Measurements from ENCODE around the gene PRRX2.
"Not testable (repeated sequence)": the region's sequence is repeated elsewhere in the genome, so short reads cannot be mapped to it uniquely, and the experiment has no call there.

The PRRX2 gene

GRCh38 chr9:129739432-129739831, 74.0 kb downstream of the PRRX2 start:
- no peak for DNase-seq

GRCh38 chr9:129740174-129740573, 74.7 kb downstream of the PRRX2 start:
- no peak for DNase-seq

- no peak for DNase-seq
Observed at GRCh38 chr9:129740666-129741464, 75.4 kb downstream of the PRRX2 start.

- no peak for DNase-seq
Observed at GRCh38 chr9:129745200-129745599, 79.8 kb downstream of the PRRX2 start.

- DNase-seq: no peak
Observed at GRCh38 chr9:129746092-129746777, 80.8 kb downstream of the PRRX2 start.

- no peak for DNase-seq
Observed at GRCh38 chr9:129748249-129748648, 82.8 kb downstream of the PRRX2 start.

- DNase-seq: not testable (repeated sequence)
Observed at GRCh38 chr9:129749052-129749451, 83.6 kb downstream of the PRRX2 start.

- no peak for DNase-seq
Observed at GRCh38 chr9:129749575-129749974, 84.1 kb downstream of the PRRX2 start.

GRCh38 chr9:129750013-129750638, 84.7 kb downstream of the PRRX2 start:
- DNase-seq: no peak

- no peak for DNase-seq
Observed at GRCh38 chr9:129751841-129752801, 86.7 kb downstream of the PRRX2 start.

GRCh38 chr9:129752900-129753729, 87.7 kb downstream of the PRRX2 start, which contains the start of gene PTGES:
TSS of gene PTGES (minus strand) at chr9:129753042. CDS start at chr9:129753012, 30 bp downstream.
- DNase-seq: peak; percentile 23

- DNase-seq: no peak
Observed at GRCh38 chr9:129755151-129755550, 89.7 kb downstream of the PRRX2 start.

- DNase-seq: no peak
Observed at GRCh38 chr9:129756191-129756590, 90.7 kb downstream of the PRRX2 start.

- no peak for DNase-seq
Observed at GRCh38 chr9:129757045-129757444, 91.6 kb downstream of the PRRX2 start.

- no peak for DNase-seq
Observed at GRCh38 chr9:129759319-129759718, 93.9 kb downstream of the PRRX2 start.

GRCh38 chr9:129759804-129760502, 94.5 kb downstream of the PRRX2 start:
- no peak for DNase-seq

GRCh38 chr9:129760784-129761183, 95.3 kb downstream of the PRRX2 start:
- DNase-seq: not testable (repeated sequence)

GRCh38 chr9:129761293-129761900, 96.0 kb downstream of the PRRX2 start:
- no peak for DNase-seq

GRCh38 chr9:129761901-129762369, 96.5 kb downstream of the PRRX2 start:
- DNase-seq: no peak

GRCh38 chr9:129762370-129762984, 97.0 kb downstream of the PRRX2 start:
- DNase-seq: not testable (repeated sequence)
